Urinary bladder (tissue), 4 donors: ENCODE measurements around the gene ZNF714. TPM values are rescaled to one million over a fixed set of nuclear protein-coding genes. Genes with fewer than 3 reads are reported as not detected.

Experiments
- DNase-seq: peaks from one replicate; pipeline ENCODE4 v3.0.0-alpha.2; 2015; ENCODE audit errors: extremely low spot score
- H3K27ac ChIP-seq: one replicate; pipeline ENCODE4 v1.5.1; 2013; ENCODE audit warnings: low read depth, mild to moderate bottlenecking, moderate library complexity
- H3K36me3 ChIP-seq: one replicate; pipeline ENCODE4 v1.6.1; 2013; ENCODE audit warnings: mild to moderate bottlenecking, moderate library complexity; ENCODE audit not compliant: insufficient read depth
- H3K4me1 ChIP-seq: one replicate; pipeline ENCODE4 v1.6.1; 2013; ENCODE audit warnings: mild to moderate bottlenecking, moderate library complexity; ENCODE audit not compliant: insufficient read depth
- H3K4me3 ChIP-seq: one replicate; pipeline ENCODE4 v1.5.1; 2013; ENCODE audit warnings: low read depth, low read length
- WGBS: extraction: QIAGEN DNeasy Blood & Tissue Kit; methylation state at CpG from one replicate; pipeline ENCODE4 v1.1.7; 2013; 5-methylcytosine and 5-hydroxymethylcytosine counted together
- polyA plus RNA-seq: library from polyadenylated mRNA; stranded (reverse); fragments of 200-250 nt; gene quantifications from one replicate; pipeline ENCODE4 v1.2.3, GENCODE V29; 2013
- small RNA-seq: library from RNA; depleted of rRNA; stranded (forward); fragments of <200 nt; gene quantifications from one replicate; pipeline ENCODE3, GENCODE V24; 2014
- total RNA-seq: library from RNA; depleted of rRNA; stranded (reverse); fragments of >200 nt; gene quantifications from one replicate; pipeline ENCODE4 v1.2.3, GENCODE V29; 2014
- donor health status: healthy with polysubstance abuse.
- donor health status: healthy.

ZNF714 gene
- total and polyA plus RNA-seq, 2 donors = 2.2 to 18.1 TPM

DNA sequence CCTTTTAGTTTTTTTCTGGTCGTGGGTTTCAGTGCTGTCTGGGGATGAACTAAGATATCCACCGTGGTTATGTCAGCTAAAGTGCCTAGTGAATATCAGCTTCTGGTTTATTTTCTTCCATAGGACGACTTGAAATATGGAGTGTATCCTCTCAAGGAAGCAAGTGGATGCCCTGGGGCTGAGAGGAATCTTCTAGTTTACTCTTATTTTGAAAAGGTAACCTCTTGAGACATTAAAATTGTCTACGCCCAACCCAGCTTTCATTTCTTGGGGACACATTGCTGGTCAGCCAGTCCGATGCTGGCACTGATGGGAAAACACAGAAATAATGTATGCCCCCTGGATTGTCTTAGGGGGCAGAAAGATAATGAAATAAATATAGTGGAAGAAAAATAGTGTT, 61.4 kb downstream of the ZNF714 start:
- WGBS = 93% methylated on average over 5 of the region's 5 CpGs
- H3K36me3 ChIP-seq = peaks cover 5% of the 10 kb centered on the region

GRCh38 chr19:21143854-21144253, 61.9 kb downstream of the ZNF714 start:
- WGBS = 98% methylated on average over 1 of the region's 1 CpG
- Histone ChIP-seq H3K36me3 (peaks cover 5% of the 10 kb centered on the region), H3K27ac (no peak overlapping the region), H3K4me3 (no peak overlapping the region), H3K4me1 (no peaks in the 10 kb centered on the region)
- no peak for DNase-seq

More for the DNA sequence above, 61.4 kb downstream of the ZNF714 start:
- no peaks in the 10 kb centered on the region for H3K4me1 ChIP-seq
- DNase-seq = no peak
- H3K4me3 ChIP-seq = no peak overlapping the region
- no peak overlapping the region for H3K27ac ChIP-seq

- DNase-seq = no peak
- no peak overlapping the region for H3K4me3 ChIP-seq
- 93% methylated on average over 1 of the region's 1 CpG for WGBS
- no peak overlapping the region for H3K27ac ChIP-seq
- H3K36me3 ChIP-seq = peaks cover 7% of the 10 kb centered on the region
- H3K4me1 ChIP-seq = no peaks in the 10 kb centered on the region
Measured at GRCh38 chr19:21147540-21147939, 65.5 kb downstream of the ZNF714 start.

- peaks cover 7% of the 10 kb centered on the region for H3K36me3 ChIP-seq
- H3K4me1 ChIP-seq = no peaks in the 10 kb centered on the region
- no peak for DNase-seq
- H3K4me3 ChIP-seq = no peak overlapping the region
- no peak overlapping the region for H3K27ac ChIP-seq
Measured at GRCh38 chr19:21148681-21149080, 66.7 kb downstream of the ZNF714 start.

DNA sequence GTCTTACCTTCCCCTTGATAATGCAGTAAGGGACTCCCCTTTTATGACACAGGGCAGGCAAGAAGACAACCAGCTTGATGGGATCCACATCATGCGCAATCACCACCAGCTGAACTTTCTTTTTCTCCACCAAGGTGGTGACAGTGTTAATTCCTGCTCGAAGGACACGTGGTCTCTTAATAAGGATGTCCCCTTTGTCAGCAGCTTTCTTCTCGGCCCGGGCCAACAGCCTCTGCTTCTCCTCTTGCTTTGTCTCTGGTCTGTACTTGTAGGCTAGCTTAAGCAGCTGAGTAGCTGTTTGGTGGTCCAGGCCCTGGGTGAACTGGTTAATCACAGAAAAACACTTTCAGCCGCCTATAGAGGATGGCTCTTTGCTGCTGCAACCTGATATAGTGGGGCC, 67.9 kb downstream of the ZNF714 start:
- Histone ChIP-seq H3K4me1 (no peaks in the 10 kb centered on the region), H3K36me3 (peaks cover 7% of the 10 kb centered on the region), H3K4me3 (no peak overlapping the region), H3K27ac (no peak overlapping the region)
- no peak for DNase-seq
- WGBS = 95% methylated on average over 6 of the region's 6 CpGs

GRCh38 chr19:21151460-21151859, 69.5 kb downstream of the ZNF714 start:
- 97% methylated on average over 1 of the region's 1 CpG for whole genome bisulfite sequencing
- DNase-seq = no peak

GRCh38 chr19:21158523-21159135, 76.6 kb downstream of the ZNF714 start:
- H3K4me3 ChIP-seq = no peak overlapping the region
- WGBS = 94% methylated on average over 1 of the region's 1 CpG
- no peak for DNase-seq
- no peaks in the 10 kb centered on the region for H3K4me1 ChIP-seq
- no peak overlapping the region for H3K27ac ChIP-seq
- no peaks in the 10 kb centered on the region for H3K36me3 ChIP-seq

More at GRCh38 chr19:21151460-21151859, 69.5 kb downstream of the ZNF714 start:
- Histone ChIP-seq H3K36me3 (peaks cover 2% of the 10 kb centered on the region), H3K4me3 (no peak overlapping the region), H3K4me1 (no peaks in the 10 kb centered on the region), H3K27ac (no peak overlapping the region)

GRCh38 chr19:21164541-21164940, 82.5 kb downstream of the ZNF714 start:
- no peak for DNase-seq
- Histone ChIP-seq H3K27ac (no peak overlapping the region), H3K4me3 (no peak overlapping the region), H3K4me1 (no peaks in the 10 kb centered on the region), H3K36me3 (no peaks in the 10 kb centered on the region)
- WGBS = 98% methylated on average over 5 of the region's 5 CpGs

DNA sequence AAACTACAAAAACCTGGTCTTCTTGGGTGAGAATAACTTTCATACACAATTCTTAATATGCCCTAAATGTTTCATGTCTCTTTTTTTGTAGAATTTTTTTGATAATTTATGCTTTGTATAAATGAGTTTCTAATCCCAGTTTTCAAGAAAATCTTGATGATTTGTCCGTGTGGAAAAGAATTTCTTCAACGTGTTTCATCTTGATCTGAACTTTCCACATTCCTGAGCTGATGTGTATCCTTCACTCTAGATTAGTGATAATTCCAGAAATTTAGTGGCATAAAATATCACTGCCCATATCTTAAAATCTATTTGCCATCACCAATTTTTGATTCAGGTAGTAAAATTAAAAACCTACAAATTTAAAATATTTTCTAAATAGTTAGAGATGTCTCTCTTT, 84.4 kb downstream of the ZNF714 start:
- H3K27ac ChIP-seq = no peak overlapping the region
- 85% methylated on average over 2 of the region's 2 CpGs for WGBS
- no peaks in the 10 kb centered on the region for H3K4me1 ChIP-seq
- no peak overlapping the region for H3K4me3 ChIP-seq
- no peak for DNase-seq
- no peaks in the 10 kb centered on the region for H3K36me3 ChIP-seq

Small RNA genes within 50 kb of the gene (small RNA-seq; reads per million reads assigned to genes)
- not detected for gene RNA5SP469

Other genes with a start within 250 kb of the ZNF714 start
- 26.4 TPM for gene ZNF85, start 159.0 kb upstream of the ZNF714 start, total RNA-seq
- gene ZNF85, start 159.0 kb upstream of the ZNF714 start, polyA plus RNA-seq = 4.7 TPM
- 25.9 TPM for gene ZNF430, start 61.5 kb upstream of the ZNF714 start, total RNA-seq
- 3.7 TPM for gene ZNF430, start 61.5 kb upstream of the ZNF714 start, polyA plus RNA-seq
- gene ZNF431, start 59.8 kb downstream of the ZNF714 start, total RNA-seq = 21.6 TPM
- 5.0 TPM for gene ZNF431, start 59.8 kb downstream of the ZNF714 start, polyA plus RNA-seq
- gene ZNF708, start 247.2 kb downstream of the ZNF714 start, total RNA-seq = 37.9 TPM
- gene ZNF708, start 247.2 kb downstream of the ZNF714 start, polyA plus RNA-seq = 3.7 TPM